Fibroblast of upper back skin (primary cell): ENCODE data around the gene OTOP1.
"Not testable (repeated sequence)": the region's sequence is repeated elsewhere in the genome, so short reads cannot be mapped to it uniquely, and the experiment has no call there.

Source experiments
- DNase-seq: peaks from one replicate; pipeline ENCODE4 v3.0.0-alpha.2; 2013

The OTOP1 gene

DNA sequence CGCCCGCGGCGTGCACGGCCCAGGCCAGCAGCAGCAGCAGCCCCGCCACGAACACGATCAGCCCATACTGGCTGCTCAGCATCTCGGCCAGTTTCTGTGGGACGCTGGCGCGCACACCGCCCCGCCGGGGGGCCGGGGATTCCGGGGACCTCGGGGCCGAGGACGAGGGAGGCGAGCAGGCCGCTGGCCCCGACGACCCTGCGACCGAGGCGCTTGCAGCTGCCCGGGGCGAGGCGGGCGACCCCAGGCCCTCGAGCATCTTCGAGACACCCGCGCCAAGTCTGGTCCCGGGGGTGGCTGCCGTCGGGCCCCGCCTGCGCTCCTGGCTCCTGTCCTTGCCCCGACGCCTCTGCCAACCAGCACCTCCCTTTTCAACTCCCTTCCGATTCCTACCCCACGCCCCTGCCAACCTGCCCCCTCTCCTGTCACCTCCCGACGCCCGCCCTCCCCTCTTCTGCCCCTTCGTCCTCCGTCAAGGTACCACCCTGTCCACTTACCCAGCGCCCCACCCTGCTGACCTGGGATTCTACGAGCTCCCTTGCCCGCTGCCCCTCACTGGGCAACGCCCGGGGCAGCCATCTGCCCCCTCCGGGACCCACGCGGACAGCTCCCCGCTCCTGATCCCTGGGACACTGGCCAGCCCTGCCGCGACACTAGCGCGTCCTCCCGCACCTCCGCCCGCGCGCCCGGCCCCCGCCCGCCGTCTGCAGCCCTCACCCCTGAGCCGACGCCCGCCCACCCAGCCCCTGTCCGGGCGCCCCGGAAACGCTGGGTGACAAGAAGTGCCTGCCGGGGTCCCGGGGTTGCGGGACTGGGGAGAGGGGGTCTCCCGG lies at the start of gene OTOP1:
Gene OTOP1 (minus strand): TSS at position 324 of the 833 bp plus-strand sequence. CDS start 65 bp downstream, at position 259.
- DNase-seq = no peak

DNA sequence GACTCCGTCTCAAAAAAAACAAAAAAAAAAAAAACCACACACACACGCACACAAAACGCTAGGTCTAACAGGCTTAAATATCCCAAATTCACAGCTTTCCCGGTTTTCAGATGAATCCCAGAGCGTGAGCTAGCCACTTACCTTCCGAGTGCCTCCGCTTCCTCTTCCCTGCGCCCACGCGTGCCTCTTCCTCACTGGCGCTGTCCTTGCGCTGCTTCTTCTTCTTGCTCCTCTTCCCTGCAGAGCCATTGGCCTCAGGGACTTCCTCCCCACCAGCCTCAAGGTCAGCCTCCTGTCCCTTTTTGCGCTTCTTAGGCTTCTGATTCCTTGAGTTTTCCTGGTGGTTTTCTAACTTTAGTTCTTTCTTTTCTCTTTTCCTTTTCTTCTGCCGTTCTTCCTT lies 47.5 kb upstream of the OTOP1 start:
- DNase-seq = no peak

- DNase-seq = no peak
These were observed 45.2 kb upstream of the OTOP1 start for GRCh38 chr4:4271912-4272311.

DNA sequence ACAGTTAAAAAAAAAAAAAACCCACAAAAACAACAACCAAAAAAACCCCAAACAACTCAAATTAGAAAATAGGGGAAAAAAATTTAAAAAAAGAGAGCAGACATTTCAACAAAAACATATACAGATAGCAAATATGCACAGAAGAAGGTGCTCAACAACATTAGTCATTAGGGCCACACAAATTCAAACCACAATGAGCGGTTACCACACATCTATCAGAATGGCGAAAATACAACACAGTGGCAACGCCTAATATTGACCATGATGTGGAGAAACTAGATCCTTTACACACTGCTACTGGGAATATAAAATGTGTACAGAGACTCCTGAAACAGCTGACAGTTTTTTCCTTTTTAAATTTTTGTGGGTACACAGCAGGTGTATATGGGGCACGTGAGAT lies 43.8 kb upstream of the OTOP1 start:
- no peak for DNase-seq

GRCh38 chr4:4269856-4270255 lies 43.1 kb upstream of the OTOP1 start:
- DNase-seq = no peak

- DNase-seq = no peak
These were observed 42.6 kb upstream of the OTOP1 start for GRCh38 chr4:4269331-4269731.

- no peak for DNase-seq
These were observed 42.0 kb upstream of the OTOP1 start for GRCh38 chr4:4268776-4269175.

DNA sequence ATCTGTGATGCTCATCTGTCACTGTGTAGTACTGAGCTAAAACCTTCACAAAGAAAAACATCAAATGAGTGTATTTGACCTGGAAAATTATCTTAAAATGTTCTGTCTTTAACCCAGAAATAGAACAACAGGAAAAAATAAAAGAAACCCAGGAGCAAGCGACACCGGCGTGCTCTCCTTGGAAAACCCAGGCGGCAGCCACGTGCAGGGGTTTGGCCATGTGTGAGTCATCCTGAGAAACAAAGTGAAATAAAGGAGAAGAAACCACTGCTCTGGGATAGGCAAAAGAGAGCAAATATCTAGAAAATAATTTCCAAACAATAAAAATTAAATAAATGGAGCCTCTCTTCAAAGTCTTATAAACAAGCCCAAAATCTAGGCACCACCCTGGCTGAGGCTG lies 41.3 kb upstream of the OTOP1 start:
- no peak for DNase-seq

DNA sequence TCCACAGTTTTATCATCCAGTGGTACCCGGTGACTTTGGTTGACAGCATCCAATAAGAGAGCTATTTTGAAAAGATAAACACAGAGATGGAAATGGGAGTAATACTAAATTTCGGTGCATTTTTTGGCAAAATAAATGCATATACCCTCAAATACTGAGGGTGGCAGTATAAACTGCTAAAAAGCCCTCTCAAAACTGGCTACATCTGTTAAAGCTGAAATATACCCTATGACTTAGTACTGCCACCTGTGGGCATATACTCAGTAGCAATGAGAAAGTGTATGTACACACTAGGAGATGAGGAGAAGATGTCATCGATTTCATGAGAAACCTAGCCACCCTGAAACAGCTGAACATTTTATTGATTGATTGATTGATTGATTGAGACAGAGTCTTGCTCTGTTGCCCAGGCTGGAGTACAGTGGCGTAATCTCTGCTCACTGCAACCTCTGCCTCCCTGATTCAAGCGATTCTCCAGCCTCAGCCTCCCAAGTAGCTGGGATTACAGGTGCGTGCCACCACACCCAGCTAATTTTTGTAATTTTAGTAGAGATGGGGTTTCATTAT lies 33.5 kb upstream of the OTOP1 start:
- peak; percentile 51 for DNase-seq

GRCh38 chr4:4259484-4260100 lies 32.9 kb upstream of the OTOP1 start:
- DNase-seq = no peak

DNA sequence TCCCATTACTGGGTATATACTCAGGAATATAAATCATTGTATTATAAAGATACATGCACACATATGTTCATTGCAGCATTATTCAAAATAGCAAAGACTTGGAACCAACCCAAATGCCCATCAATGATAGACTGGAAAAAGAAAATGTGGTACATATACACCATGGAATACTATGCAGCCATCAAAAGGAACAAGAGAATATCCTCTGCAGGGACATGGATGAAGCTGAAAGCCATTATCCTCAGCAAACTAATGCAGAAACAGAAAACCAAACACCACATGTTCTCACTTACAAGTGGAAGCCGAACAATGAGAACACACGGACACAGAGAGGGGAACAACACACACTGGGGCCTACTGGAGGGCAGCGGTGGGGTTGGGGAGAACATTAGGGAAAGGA lies 31.0 kb upstream of the OTOP1 start:
- not testable (repeated sequence) for DNase-seq

GRCh38 chr4:4256799-4257198 lies 30.1 kb upstream of the OTOP1 start:
- no peak for DNase-seq

GRCh38 chr4:4254666-4255065 lies 27.9 kb upstream of the OTOP1 start:
- no peak for DNase-seq

- DNase-seq = no peak
These were observed 27.5 kb upstream of the OTOP1 start for GRCh38 chr4:4254199-4254598.

DNA sequence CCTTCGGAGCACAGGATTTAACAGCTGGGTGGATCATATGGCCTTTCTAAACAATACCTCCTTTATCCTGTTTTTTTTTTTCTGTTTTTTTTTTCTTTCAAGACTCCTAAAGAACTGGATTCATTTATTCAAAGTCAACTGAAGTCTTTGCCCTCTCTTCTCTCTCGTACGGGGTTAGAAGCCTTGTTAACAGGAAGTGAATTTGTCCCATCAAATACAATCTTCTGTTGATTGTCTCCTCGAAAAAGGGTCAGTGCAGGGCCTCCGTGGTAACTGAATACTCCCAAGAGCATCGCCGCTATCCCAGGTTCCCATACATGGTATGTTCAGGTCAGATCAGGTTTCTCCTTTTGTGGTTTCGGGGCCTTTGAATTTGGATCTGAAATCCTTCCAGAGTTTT lies 23.1 kb upstream of the OTOP1 start:
- no peak for DNase-seq

DNA sequence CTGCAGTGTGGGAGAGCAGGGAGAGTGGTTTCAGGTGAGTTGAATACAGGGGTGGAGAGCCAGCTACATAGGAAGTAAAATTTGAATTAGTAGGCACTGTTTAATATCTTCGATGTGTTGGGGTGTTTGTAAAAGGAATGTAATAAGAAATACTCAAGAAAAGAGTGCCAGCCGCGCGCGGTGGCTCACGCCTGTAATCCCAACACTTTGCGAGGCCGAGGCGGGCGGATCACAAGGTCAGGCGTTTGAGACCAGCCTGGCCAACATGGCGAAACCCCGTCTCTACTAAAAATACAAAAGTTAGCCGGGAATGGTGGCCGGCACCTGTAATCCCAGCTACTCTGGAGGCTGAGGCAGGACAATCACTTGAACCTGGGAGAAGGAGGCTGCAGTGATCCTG lies 22.6 kb upstream of the OTOP1 start:
- DNase-seq = not testable (repeated sequence)

DNA sequence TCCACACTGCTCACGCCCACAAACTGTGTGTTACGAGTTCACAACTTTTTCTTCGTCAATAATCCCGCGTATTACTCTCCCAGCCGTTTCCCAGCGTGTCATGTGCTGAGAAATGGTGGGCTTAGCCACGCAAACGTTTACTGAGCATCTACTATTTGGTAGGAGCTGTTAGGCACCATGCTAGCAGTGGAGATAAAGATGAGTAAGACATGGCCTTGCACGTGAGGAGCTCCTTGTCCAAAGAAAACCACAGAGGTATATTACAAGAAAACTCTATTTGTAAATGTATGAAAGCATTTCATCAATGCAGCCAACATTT lies 22.1 kb upstream of the OTOP1 start:
- peak; percentile 2 for DNase-seq

GRCh38 chr4:4248029-4248884 lies 21.5 kb upstream of the OTOP1 start, which contains the start of gene TMEM128:
Gene TMEM128 (minus strand): TSS chr4:4248223. CDS start chr4:4248202, 21 bp downstream.
- DNase-seq = peak; percentile 92

GRCh38 chr4:4247696-4248028 lies 20.9 kb upstream of the OTOP1 start:
- DNase-seq = no peak

GRCh38 chr4:4245172-4245571 lies 18.4 kb upstream of the OTOP1 start:
- no peak for DNase-seq

DNA sequence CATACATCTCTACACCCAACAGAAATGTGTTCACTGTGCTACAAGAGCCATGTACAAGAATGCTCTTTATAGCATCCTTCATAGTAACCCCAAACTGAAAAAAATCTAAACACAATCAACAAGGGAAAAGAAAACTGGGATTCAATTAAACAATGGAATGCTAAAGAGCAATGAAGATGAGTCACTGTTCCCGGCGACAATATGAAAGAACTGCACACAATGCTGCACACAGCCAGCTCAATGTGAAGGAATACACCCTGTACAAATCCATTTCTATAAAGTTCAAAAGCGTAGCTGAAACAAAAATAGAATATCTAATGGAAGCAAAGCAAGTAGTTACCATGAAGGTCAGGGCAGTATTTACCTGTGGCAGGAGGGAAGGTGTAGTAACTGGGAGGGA lies 12.8 kb upstream of the OTOP1 start:
- not testable (repeated sequence) for DNase-seq

DNA sequence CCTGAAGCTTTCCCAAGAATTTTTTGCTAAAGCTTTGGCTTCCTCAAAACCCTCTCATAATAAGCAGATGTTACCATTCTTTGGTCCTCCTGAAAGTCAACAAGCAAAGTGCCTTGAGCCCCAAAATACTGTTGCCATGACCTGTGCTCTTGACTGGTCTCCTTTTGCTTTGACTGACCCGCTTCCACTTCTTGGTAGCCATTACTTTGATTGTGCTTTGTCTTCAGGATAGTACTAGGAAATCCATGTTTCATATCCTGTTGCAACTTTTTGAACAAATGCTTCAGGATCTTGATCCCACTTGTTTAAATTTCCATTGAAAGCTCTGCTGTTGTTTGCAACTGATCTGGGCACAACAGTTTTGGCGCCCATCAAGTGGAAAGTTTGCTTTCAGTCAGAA lies 6.9 kb upstream of the OTOP1 start:
- no peak for DNase-seq

GRCh38 chr4:4228356-4228668 lies 1.6 kb upstream of the OTOP1 start:
- DNase-seq = no peak
